Esophagus muscularis mucosa (tissue), 4 donors: Measurements from ENCODE around the gene TDRD5.

Experiments
- EP300 ChIP-seq: sonication (generic); formaldehyde crosslinking; IDR thresholded peaks from one replicate; pipeline ENCODE4 v1.6.1; 2017; ENCODE audit warnings: antibody characterized with exemption
- POLR2A ChIP-seq: fragments of 450-650 bp; IDR thresholded peaks from one replicate; pipeline ENCODE4 v1.6.1; 2017; ENCODE audit warnings: antibody characterized with exemption, moderate library complexity, mild to moderate bottlenecking, low read depth
- POLR2AphosphoS5 ChIP-seq, 2 donors: sonication (generic); formaldehyde crosslinking; IDR thresholded peaks; one replicate each; pipeline ENCODE4 v1.6.1; 2017; ENCODE audit warnings: antibody characterized with exemption in 2 of 2
- TF ChIP-seq, protein P1 (sequence below), 3 experiments: fragments of 200-600 bp in 2 of 3; fragments of 450-650 bp in 1 of 3; sonication (generic) in 2 of 3; IDR thresholded peaks; one replicate each; pipeline ENCODE4 v1.5.1; 2017 to 2019; ENCODE audit warnings: antibody characterized with exemption in 3 of 3, mild to moderate bottlenecking in 2 of 3, moderate library complexity in 1 of 3

DNA sequence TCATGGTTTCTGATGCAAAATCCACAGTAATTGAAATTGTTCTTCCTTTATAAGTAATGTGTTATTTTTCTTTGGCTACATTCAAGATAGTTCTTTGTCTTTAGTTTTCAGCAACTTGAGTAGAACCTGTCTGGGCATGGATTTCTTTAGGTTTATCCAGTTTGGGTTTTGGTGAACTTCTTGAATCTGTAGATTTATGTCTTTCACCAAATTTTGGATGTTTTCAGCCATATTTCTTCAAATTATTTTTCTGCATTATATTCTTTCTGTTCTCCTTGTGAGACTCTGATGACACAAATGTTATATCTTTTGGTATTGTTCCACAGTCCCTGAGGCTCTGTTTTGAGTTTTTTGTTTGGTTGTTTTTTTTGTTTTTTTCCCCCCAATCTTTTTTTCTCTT lies 69.4 kb downstream of the TDRD5 start:
- TF ChIP-seq, protein P1, sequence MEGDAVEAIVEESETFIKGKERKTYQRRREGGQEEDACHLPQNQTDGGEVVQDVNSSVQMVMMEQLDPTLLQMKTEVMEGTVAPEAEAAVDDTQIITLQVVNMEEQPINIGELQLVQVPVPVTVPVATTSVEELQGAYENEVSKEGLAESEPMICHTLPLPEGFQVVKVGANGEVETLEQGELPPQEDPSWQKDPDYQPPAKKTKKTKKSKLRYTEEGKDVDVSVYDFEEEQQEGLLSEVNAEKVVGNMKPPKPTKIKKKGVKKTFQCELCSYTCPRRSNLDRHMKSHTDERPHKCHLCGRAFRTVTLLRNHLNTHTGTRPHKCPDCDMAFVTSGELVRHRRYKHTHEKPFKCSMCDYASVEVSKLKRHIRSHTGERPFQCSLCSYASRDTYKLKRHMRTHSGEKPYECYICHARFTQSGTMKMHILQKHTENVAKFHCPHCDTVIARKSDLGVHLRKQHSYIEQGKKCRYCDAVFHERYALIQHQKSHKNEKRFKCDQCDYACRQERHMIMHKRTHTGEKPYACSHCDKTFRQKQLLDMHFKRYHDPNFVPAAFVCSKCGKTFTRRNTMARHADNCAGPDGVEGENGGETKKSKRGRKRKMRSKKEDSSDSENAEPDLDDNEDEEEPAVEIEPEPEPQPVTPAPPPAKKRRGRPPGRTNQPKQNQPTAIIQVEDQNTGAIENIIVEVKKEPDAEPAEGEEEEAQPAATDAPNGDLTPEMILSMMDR (IDR thresholded peaks at IDR 0.05): no peak
- TF ChIP-seq EP300 (no peak), POLR2A (no peak), POLR2AphosphoS5 (IDR thresholded peaks at IDR 0.05) (no peak)
